OCI-LY3 (cell line): Measurements from ENCODE around the gene CRX.

Experiments
- CTCF ChIP-seq: fragments of 200-600, 300-600 bp; sonication (generic); IDR thresholded peaks from 2 replicates; pipeline ENCODE4 v1.5.1; 2014; ENCODE audit warnings: antibody characterized with exemption, low read length, low read depth
- EZH2phosphoT487 ChIP-seq: fragments of 200-600 bp; shearing (Covaris generic); IDR thresholded peaks from 2 replicates; pipeline ENCODE4 v1.6.1; 2018; ENCODE audit warnings: antibody characterized with exemption, mixed run types, low read depth

- no peak for TF ChIP-seq CTCF
- TF ChIP-seq EZH2phosphoT487, result no peak
These were observed 21.2 kb downstream of the CRX start for GRCh38 chr19:47842941-47843340.
